SK-N-SH treated with all-trans-retinoic acid at 6 μM for 48 hours (cell line): ENCODE data around the gene APOBEC3C.

Source experiments
- ARNTL ChIP-seq: fragments of 450-650 bp; formaldehyde crosslinking; IDR thresholded peaks from 2 replicates; pipeline ENCODE4 v1.5.0; 2020; ENCODE audit warnings: low read depth, mild to moderate bottlenecking, moderate library complexity, borderline replicate concordance
- BACH2 ChIP-seq: fragments of 250-450 bp; sonication (Bioruptor Pico); IDR thresholded peaks from 2 replicates; pipeline ENCODE4 v1.9.0; 2021; ENCODE audit warnings: mild to moderate bottlenecking, borderline replicate concordance
- CSDC2 ChIP-seq: fragments of 250-450 bp; sonication (Bioruptor Pico); IDR thresholded peaks from 2 replicates; pipeline ENCODE4 v1.5.0; 2020; ENCODE audit warnings: mild to moderate bottlenecking, moderate library complexity
- CSRNP3 ChIP-seq: fragments of 250-450 bp; sonication (Bioruptor Pico); IDR thresholded peaks from 2 replicates; pipeline ENCODE4 v1.5.1; 2021; ENCODE audit warnings: mild to moderate bottlenecking, moderate library complexity
- ESRRG ChIP-seq: fragments of 250-450 bp; sonication (Bioruptor Pico); IDR thresholded peaks from 2 replicates; pipeline ENCODE4 v1.6.1; 2021; ENCODE audit warnings: mild to moderate bottlenecking
- GLIS3 ChIP-seq: fragments of 250-450 bp; sonication (Bioruptor Pico); IDR thresholded peaks from 2 replicates; pipeline ENCODE4 v1.5.0; 2020; ENCODE audit warnings: mild to moderate bottlenecking, moderate library complexity
- ISL1 ChIP-seq: fragments of 250-450 bp; sonication (Bioruptor Pico); IDR thresholded peaks from 2 replicates; pipeline ENCODE4 v2.1.2; 2022; ENCODE audit warnings: mild to moderate bottlenecking, moderate library complexity
- RARB ChIP-seq: fragments of 250-450 bp; sonication (Bioruptor Pico); IDR thresholded peaks from 2 replicates; pipeline ENCODE4 v1.8.0; 2021; ENCODE audit warnings: mild to moderate bottlenecking, moderate library complexity
- TCF4 ChIP-seq: fragments of 250-450 bp; sonication (Bioruptor Pico); IDR thresholded peaks from 2 replicates; pipeline ENCODE4 v1.8.0; 2021; ENCODE audit warnings: mild to moderate bottlenecking, moderate library complexity, borderline replicate concordance
- TOX ChIP-seq: fragments of 250-450 bp; sonication (Bioruptor Pico); IDR thresholded peaks from 2 replicates; pipeline ENCODE4 v1.8.0; 2021; ENCODE audit warnings: mild to moderate bottlenecking, moderate library complexity, borderline replicate concordance
- ZNF70 ChIP-seq: fragments of 450-650 bp; formaldehyde crosslinking; IDR thresholded peaks from 2 replicates; pipeline ENCODE4 v1.5.0; 2020; ENCODE audit warnings: mild to moderate bottlenecking, moderate library complexity
- TF ChIP-seq, protein P1 (sequence below): fragments of 250-450 bp; sonication (Bioruptor Pico); IDR thresholded peaks from 2 replicates; pipeline ENCODE4 v1.8.0; 2020; ENCODE audit warnings: mild to moderate bottlenecking, moderate library complexity, borderline replicate concordance
- TF ChIP-seq, protein P2 (sequence below): fragments of 250-450 bp; sonication (Bioruptor Pico); IDR thresholded peaks from 2 replicates; pipeline ENCODE4 v1.5.1; 2020; ENCODE audit warnings: low read depth, mild to moderate bottlenecking, moderate library complexity

GRCh38 chr22:38968801-38969200 is 45.3 kb upstream of the APOBEC3C start:
- TF ChIP-seq, protein P1, sequence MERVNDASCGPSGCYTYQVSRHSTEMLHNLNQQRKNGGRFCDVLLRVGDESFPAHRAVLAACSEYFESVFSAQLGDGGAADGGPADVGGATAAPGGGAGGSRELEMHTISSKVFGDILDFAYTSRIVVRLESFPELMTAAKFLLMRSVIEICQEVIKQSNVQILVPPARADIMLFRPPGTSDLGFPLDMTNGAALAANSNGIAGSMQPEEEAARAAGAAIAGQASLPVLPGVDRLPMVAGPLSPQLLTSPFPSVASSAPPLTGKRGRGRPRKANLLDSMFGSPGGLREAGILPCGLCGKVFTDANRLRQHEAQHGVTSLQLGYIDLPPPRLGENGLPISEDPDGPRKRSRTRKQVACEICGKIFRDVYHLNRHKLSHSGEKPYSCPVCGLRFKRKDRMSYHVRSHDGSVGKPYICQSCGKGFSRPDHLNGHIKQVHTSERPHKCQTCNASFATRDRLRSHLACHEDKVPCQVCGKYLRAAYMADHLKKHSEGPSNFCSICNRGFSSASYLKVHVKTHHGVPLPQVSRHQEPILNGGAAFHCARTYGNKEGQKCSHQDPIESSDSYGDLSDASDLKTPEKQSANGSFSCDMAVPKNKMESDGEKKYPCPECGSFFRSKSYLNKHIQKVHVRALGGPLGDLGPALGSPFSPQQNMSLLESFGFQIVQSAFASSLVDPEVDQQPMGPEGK (CRISPR knock-in tag) = no peak
- no peak for TF ChIP-seq TOX (CRISPR knock-in tag)
- TF ChIP-seq, protein P2, sequence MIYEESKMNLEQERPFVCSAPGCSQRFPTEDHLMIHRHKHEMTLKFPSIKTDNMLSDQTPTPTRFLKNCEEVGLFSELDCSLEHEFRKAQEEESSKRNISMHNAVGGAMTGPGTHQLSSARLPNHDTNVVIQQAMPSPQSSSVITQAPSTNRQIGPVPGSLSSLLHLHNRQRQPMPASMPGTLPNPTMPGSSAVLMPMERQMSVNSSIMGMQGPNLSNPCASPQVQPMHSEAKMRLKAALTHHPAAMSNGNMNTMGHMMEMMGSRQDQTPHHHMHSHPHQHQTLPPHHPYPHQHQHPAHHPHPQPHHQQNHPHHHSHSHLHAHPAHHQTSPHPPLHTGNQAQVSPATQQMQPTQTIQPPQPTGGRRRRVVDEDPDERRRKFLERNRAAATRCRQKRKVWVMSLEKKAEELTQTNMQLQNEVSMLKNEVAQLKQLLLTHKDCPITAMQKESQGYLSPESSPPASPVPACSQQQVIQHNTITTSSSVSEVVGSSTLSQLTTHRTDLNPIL (CRISPR knock-in tag) = no peak
- TF ChIP-seq CSRNP3 = no peak
- TF ChIP-seq RARB = no peak
- TF ChIP-seq ZNF70 (CRISPR knock-in tag) = no peak
- no peak for TF ChIP-seq ESRRG (CRISPR knock-in tag)
- no peak for TF ChIP-seq ARNTL
- no peak for TF ChIP-seq ISL1 (CRISPR knock-in tag)
- no peak for TF ChIP-seq GLIS3 (CRISPR knock-in tag)
- TF ChIP-seq TCF4 = no peak
- TF ChIP-seq BACH2 (CRISPR knock-in tag) = no peak
- TF ChIP-seq CSDC2 (CRISPR knock-in tag) = no peak
